Measurements from ENCODE around the gene ZFAND6. TPM values are rescaled to one million over a fixed set of nuclear protein-coding genes. Genes with fewer than 3 reads are reported as not detected.
A peak's percentile ranks its signal among the peaks of the same experiment; 100 is the strongest.
"Not testable (repeated sequence)": the region's sequence is repeated elsewhere in the genome, so short reads cannot be mapped to it uniquely, and the experiment has no call there.

Gene ZFAND6
- total RNA-seq, 1 donor from 2014 or later = 86.7 TPM

- no peak for TF ChIP-seq CTCF (conservative IDR thresholded peaks at IDR 0.05; ENCODE audit: low read depth, low read length)
- no peak for DNase-seq (ENCODE audit: low read depth)
- peak overlapping the region; percentile 76 for H3K4me3 ChIP-seq (ENCODE audit: low read depth, low read length)
These were observed 94.4 kb downstream of the ZFAND6 start for GRCh38 chr15:80153900-80154299.

GRCh38 chr15:80154336-80154735 lies 94.9 kb downstream of the ZFAND6 start:
- H3K4me3 ChIP-seq (ENCODE audit: low read depth, low read length) = peak overlapping the region; percentile 76
- DNase-seq (ENCODE audit: low read depth) = no peak
- no peak for TF ChIP-seq CTCF (conservative IDR thresholded peaks at IDR 0.05; ENCODE audit: low read depth, low read length)

- no peak for DNase-seq (ENCODE audit: low read depth)
- peak overlapping the region; percentile 76 for H3K4me3 ChIP-seq (ENCODE audit: low read depth, low read length)
- TF ChIP-seq CTCF (conservative IDR thresholded peaks at IDR 0.05; ENCODE audit: low read depth, low read length) = no peak
These were observed 95.5 kb downstream of the ZFAND6 start for GRCh38 chr15:80155001-80155377.

GRCh38 chr15:80155378-80156175 lies 96.1 kb downstream of the ZFAND6 start:
- H3K4me3 ChIP-seq (ENCODE audit: low read depth, low read length) = peak overlapping the region; percentile 12
- not testable (repeated sequence) for DNase-seq (ENCODE audit: low read depth)

- no peak for DNase-seq (ENCODE audit: low read depth)
- H3K4me3 ChIP-seq (ENCODE audit: low read depth, low read length) = no peak overlapping the region
- TF ChIP-seq CTCF (conservative IDR thresholded peaks at IDR 0.05; ENCODE audit: low read depth, low read length) = no peak
These were observed 96.8 kb downstream of the ZFAND6 start for GRCh38 chr15:80156176-80156720.

GRCh38 chr15:80157215-80157614 lies 97.7 kb downstream of the ZFAND6 start:
- no peak for TF ChIP-seq CTCF (conservative IDR thresholded peaks at IDR 0.05; ENCODE audit: low read depth, low read length)
- H3K4me3 ChIP-seq (ENCODE audit: low read depth, low read length) = no peak overlapping the region
- no peak for DNase-seq (ENCODE audit: low read depth)

GRCh38 chr15:80159301-80159700 lies 99.8 kb downstream of the ZFAND6 start:
- no peak for TF ChIP-seq CTCF (conservative IDR thresholded peaks at IDR 0.05; ENCODE audit: low read depth, low read length)
- DNase-seq (ENCODE audit: low read depth) = no peak
- no peak overlapping the region for H3K4me3 ChIP-seq (ENCODE audit: low read depth, low read length)

Measured in epithelial cell of proximal tubule (primary cell).